ENCODE measurements around the gene DAGLA.

The DAGLA gene

DNA sequence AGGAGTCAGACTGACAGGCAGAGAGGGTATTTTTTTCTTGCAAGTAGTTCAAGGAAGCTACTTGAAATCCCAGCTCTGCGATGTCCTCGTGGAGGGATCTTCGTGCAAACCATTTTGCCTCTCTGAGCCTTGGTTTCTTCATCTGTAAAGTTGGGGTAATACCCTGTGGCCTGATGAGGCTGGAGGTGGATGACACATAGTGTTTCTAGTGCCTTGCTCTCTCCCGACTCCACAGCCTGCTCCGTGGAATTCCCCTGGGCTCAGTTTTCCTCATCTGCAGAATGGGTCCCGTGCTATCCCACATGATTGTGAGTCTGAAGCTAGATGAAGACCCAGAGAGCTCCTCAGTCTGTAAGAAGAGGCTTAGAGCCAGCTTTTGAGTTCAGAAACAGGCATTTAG is 32.7 kb downstream of the DAGLA start:
- DNase-seq: no peak

DNA sequence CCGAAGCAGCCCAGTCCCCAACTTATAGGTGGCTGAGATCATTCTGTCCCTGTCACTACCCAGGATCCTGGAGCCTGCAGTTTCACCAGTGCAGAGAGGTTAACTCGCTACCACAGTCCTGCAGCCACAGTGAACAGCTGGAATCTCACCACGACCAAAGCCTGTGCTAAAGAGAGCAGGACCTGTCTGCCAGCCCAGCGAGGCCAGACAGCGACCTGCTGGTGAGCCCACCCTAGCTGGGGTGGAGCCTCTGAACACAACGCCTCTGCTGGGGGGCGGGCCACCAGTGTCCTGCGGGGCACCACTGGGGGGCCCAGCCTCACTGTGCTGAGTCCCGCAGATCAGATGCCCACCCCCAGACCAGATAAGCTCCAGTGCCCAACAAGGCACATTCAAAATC is 33.3 kb downstream of the DAGLA start:
- no peak for DNase-seq

GRCh38 chr11:61713906-61714305 is 33.7 kb downstream of the DAGLA start:
- DNase-seq: no peak

GRCh38 chr11:61714316-61714715 is 34.1 kb downstream of the DAGLA start:
- DNase-seq: no peak

- DNase-seq: no peak
Measured at GRCh38 chr11:61714916-61715315, 34.7 kb downstream of the DAGLA start.

DNA sequence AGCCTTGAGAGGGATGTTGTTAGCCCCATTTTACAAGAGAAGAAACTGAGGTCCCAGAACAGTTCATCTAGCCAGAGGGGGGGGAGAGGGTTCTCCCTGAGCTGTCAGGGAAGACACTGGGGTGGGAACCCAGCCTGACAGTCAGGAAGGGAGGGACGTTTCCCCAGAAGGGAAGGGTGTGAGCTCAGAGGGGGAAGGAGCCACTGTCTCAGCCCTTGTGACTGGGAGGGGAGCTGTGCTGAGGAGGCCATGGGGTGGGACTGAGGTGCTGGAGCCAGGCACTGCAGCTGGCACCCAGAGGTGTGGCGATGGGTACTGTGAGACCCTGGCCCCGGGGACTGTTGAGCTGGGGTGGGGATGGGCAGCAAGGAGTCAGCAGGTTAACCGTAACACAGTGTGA is 35.7 kb downstream of the DAGLA start:
- no peak for DNase-seq

GRCh38 chr11:61716478-61717285 is 36.5 kb downstream of the DAGLA start:
- no peak for DNase-seq

DNA sequence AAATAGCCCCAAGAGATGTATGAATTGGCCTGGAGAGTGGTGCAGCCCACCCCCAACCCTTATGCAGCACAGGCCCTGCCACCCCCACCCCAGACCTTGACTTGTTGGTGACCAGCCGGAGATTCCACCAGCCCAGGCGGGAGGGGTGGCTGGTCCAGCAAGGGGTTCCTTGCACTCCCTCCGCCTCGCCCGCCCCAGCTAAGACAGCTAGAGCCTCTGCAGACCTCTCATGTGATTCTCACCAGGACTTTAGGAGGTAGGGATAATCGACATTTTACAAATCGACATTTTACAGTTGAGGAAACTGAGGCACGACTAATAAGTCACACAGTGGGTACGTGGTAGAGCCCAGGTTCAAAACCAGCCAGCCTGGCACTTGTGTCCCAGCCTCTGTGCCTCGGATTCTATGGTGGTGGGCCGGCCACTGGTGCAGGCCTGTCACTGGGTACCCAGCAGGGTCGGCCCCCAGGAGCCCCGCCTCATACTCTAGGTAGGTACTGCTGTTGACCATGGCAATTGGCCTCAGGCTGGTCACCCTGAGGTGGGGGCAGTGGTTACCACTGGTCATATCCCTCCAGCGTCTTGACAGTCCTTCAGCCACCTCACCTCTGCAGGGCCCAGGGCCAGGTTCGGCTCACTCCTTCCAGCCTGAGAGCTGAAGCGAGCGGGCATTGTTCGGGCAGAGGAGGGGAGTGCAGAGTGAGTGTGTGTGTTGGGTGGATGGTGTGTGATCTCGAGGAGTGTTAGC is 37.3 kb downstream of the DAGLA start:
- no peak for DNase-seq

GRCh38 chr11:61718046-61718531 is 37.9 kb downstream of the DAGLA start:
- DNase-seq: no peak

GRCh38 chr11:61718621-61719302 is 38.6 kb downstream of the DAGLA start:
- no peak for DNase-seq

- no peak for DNase-seq
Measured at GRCh38 chr11:61719978-61720377, 39.8 kb downstream of the DAGLA start.

- no peak for DNase-seq
Measured at GRCh38 chr11:61720597-61720996, 40.4 kb downstream of the DAGLA start.

GRCh38 chr11:61724437-61724836 is 44.2 kb downstream of the DAGLA start:
- no peak for DNase-seq

DNA sequence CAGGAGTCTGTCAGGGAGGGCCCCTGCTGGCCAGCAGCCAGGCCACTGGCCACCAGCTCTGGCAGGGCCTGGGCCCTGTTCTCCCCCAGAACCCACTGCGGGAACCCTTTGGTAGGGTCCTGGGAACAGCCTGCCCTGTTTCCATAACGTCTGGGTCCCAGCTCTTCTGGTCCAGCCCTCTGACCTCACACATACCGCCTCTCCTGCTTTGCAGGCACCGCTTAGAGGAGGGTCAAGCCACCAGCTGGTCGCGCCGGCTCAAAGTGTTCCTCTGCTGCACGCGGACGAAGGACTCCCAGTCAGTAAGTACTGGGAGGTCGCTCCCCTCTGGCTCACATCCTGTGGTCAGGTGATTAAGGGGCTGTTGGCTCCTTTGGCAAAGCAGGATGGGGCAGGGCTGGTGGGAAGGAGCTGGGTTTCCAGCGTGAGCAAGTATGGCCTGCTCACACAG is 45.6 kb downstream of the DAGLA start:
- DNase-seq: no peak

- DNase-seq: no peak
Measured at GRCh38 chr11:61726775-61727174, 46.6 kb downstream of the DAGLA start.

GRCh38 chr11:61727401-61727811 is 47.2 kb downstream of the DAGLA start:
- DNase-seq: no peak

DNA sequence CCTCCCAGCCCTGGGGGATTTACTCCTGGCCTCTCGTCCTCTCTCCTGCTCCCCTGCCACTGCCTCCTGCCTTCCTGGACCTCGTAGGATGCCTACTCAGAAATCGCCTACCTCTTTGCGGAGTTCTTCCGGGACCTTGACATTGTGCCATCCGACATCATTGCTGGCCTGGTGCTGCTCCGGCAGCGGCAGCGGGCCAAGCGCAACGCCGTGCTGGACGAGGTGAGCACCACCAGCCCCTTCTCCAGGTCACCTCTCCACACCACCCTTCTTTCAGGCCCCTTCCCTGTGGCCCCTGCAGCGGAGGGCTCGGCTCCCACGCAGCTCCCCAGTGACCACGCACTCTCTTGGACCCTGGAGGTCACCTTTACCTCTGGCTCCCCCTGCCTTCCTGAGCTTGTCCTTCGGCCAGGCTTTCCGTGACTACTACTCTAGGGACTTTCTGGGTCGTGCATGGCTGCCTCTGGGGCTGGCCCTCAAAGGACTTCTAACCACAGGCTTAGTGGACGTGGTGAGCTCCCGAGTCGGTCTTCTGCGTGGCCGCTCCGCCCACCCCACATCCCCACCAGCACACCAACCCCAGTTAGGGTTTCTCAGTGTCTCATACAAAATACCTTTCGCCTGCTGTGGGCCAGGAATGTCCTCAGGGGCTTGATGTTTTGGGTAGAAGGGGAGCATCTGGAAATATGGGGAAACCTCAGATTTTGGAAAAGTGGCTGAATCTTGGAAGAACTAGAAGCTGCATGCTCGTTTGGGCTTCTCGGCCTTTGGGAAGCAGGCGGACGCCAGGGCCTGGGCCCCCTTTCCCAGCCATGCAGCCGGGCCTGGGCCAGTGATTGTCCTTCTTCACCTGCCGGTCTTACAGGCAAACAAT is 48.1 kb downstream of the DAGLA start:
- DNase-seq: no peak

- no peak for DNase-seq
Measured at GRCh38 chr11:61728940-61729219, 48.7 kb downstream of the DAGLA start.

DNA sequence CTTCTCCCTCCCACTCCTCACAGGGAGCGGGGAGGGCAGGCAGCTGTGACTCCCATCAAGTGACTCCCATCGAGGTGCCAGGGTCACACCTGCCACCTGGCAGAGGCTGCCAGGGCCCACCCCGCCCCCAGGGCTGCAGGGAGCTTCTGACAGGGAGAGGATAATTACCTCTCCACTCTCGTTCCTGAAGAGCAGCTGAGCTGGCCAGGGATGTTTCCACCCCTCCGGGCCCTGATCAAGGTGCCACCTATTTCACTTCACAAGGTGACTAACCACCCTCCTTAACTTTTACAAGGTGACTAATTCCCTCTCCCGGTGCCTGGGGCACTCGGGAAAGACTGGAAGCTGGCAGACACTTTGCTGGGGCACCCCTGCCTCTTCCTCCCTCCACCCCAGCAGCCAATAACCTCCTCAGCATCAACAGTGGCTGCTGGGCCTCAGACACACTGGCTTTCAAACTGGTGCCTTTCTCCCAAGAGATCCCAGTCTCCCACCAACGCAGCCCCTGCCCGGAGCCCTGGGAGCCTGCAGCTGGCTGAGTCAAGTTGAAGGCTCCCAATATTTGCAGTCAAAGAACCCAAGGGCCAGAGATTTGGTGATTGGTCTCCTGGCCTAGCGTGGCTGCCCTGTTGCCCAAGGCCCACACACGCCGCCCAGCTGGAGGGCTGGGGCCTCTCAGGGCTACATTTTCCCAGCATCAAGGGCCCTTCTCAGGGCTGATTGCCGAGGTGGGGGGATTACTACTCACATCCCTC is 50.2 kb downstream of the DAGLA start:
- DNase-seq: no peak

- DNase-seq: no peak
Measured at GRCh38 chr11:61731211-61731951, 51.2 kb downstream of the DAGLA start.

Data from CD4-positive, alpha-beta T cell treated with Interferon gamma for 1 hour (primary cell).